ENCODE results near the gene CEP295NL.
"Not testable (repeated sequence)": the region's sequence is repeated elsewhere in the genome, so short reads cannot be mapped to it uniquely, and the experiment has no call there.

Gene CEP295NL

GRCh38 chr17:78946631-78947030 lies 43.6 kb upstream of the CEP295NL start:
- TF ChIP-seq CTCF (IDR thresholded peaks at IDR 0.05; ENCODE audit: insufficient read depth, low read length, poor library complexity, severe bottlenecking): no peak
- H3K36me3 ChIP-seq (ENCODE audit: control insufficient read depth, insufficient read depth, low read length): no peaks in the 10 kb centered on the region
- no peak overlapping the region for H3K4me3 ChIP-seq (replicated peaks; ENCODE audit: low read depth, low read length)
- DNase-seq (ENCODE audit: extremely low read depth, insufficient read length): no peak
- H3K27me3 ChIP-seq (replicated peaks; ENCODE audit: control insufficient read depth, insufficient read depth, low read length): peaks cover under 1% of the 10 kb centered on the region; the same call in 1 of the 2 replicates

DNA sequence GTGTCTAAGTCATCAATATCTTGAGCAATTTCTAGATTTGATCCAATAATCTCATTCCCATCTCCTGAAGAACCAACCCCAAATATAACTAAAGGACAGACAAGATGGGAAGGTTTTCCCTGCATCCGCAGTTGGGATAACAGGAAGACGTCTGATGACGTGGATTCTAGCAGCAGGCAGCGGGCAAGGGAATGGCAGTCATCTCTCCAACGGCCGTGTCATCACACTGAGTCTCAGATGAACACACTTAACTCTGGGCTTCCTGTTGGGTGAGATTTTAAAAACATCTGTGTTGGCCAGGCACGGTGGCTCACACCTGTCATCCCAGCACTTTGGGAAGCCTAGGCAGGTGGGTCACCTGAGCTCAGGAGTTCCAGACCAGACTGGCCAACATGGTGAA lies 43.1 kb upstream of the CEP295NL start:
- Histone ChIP-seq H3K27me3 (replicated peaks; ENCODE audit: control insufficient read depth, insufficient read depth, low read length) (no peaks in the 10 kb centered on the region; the same call in 1 of the 2 replicates), H3K4me3 (replicated peaks; ENCODE audit: low read depth, low read length) (no peak overlapping the region), H3K36me3 (ENCODE audit: control insufficient read depth, insufficient read depth, low read length) (no peaks in the 10 kb centered on the region)
- TF ChIP-seq CTCF (IDR thresholded peaks at IDR 0.05; ENCODE audit: insufficient read depth, low read length, poor library complexity, severe bottlenecking): no peak
- no peak for DNase-seq (ENCODE audit: extremely low read depth, insufficient read length)

GRCh38 chr17:78945455-78945854 lies 42.5 kb upstream of the CEP295NL start:
- H3K4me3 ChIP-seq (replicated peaks; ENCODE audit: low read depth, low read length); H3K27me3 ChIP-seq (replicated peaks; ENCODE audit: control insufficient read depth, insufficient read depth, low read length); H3K36me3 ChIP-seq (ENCODE audit: control insufficient read depth, insufficient read depth, low read length); DNase-seq (ENCODE audit: extremely low read depth, insufficient read length): not testable (repeated sequence)

- no peaks in the 10 kb centered on the region; the same call in 1 of the 2 replicates for H3K27me3 ChIP-seq (replicated peaks; ENCODE audit: control insufficient read depth, insufficient read depth, low read length)
- H3K4me3 ChIP-seq (replicated peaks; ENCODE audit: low read depth, low read length): no peak overlapping the region
- DNase-seq (ENCODE audit: extremely low read depth, insufficient read length): no peak
- no peaks in the 10 kb centered on the region for H3K36me3 ChIP-seq (ENCODE audit: control insufficient read depth, insufficient read depth, low read length)
- no peak for TF ChIP-seq CTCF (IDR thresholded peaks at IDR 0.05; ENCODE audit: insufficient read depth, low read length, poor library complexity, severe bottlenecking)
Observed at GRCh38 chr17:78944956-78945355, 42.0 kb upstream of the CEP295NL start.

GRCh38 chr17:78944026-78944425 lies 41.0 kb upstream of the CEP295NL start:
- no peaks in the 10 kb centered on the region; the same call in 1 of the 2 replicates for H3K27me3 ChIP-seq (replicated peaks; ENCODE audit: control insufficient read depth, insufficient read depth, low read length)

GRCh38 chr17:78940708-78941107 lies 37.7 kb upstream of the CEP295NL start:
- no peak for TF ChIP-seq CTCF (IDR thresholded peaks at IDR 0.05; ENCODE audit: insufficient read depth, low read length, poor library complexity, severe bottlenecking)
- DNase-seq (ENCODE audit: extremely low read depth, insufficient read length): no peak
- no peaks in the 10 kb centered on the region; the same call in 1 of the 2 replicates for H3K27me3 ChIP-seq (replicated peaks; ENCODE audit: control insufficient read depth, insufficient read depth, low read length)
- no peak overlapping the region for H3K4me3 ChIP-seq (replicated peaks; ENCODE audit: low read depth, low read length)
- no peaks in the 10 kb centered on the region for H3K36me3 ChIP-seq (ENCODE audit: control insufficient read depth, insufficient read depth, low read length)

More at GRCh38 chr17:78944026-78944425, 41.0 kb upstream of the CEP295NL start:
- no peaks in the 10 kb centered on the region for H3K36me3 ChIP-seq (ENCODE audit: control insufficient read depth, insufficient read depth, low read length)
- no peak for TF ChIP-seq CTCF (IDR thresholded peaks at IDR 0.05; ENCODE audit: insufficient read depth, low read length, poor library complexity, severe bottlenecking)
- no peak for DNase-seq (ENCODE audit: extremely low read depth, insufficient read length)
- H3K4me3 ChIP-seq (replicated peaks; ENCODE audit: low read depth, low read length): no peak overlapping the region

Data from GM06990 (cell line).